GM12878 (cell line): ENCODE data around the gene GABBR2.

ENCODE experiments used
- CEBPB ChIP-seq, 2 experiments: fragments of 150-350 bp in 1 of 2; IDR thresholded peaks; 2 replicates each; pipeline ENCODE4 v1.6.1; 2012 to 2014; ENCODE audit warnings: low read depth in 2 of 2, low read length in 2 of 2, borderline replicate concordance in 1 of 2, inconsistent platforms in 1 of 2
- CREB1 ChIP-seq: IDR thresholded peaks from 2 replicates; pipeline ENCODE4 v1.6.1; 2012; ENCODE audit warnings: low read depth, mild to moderate bottlenecking, inconsistent platforms
- ETV6 ChIP-seq, 2 experiments: fragments of 450-650 bp in 1 of 2; IDR thresholded peaks in 1 of 2; conservative IDR thresholded peaks in 1 of 2; 2 replicates each; pipeline ENCODE4 v1.6.1; 2014; ENCODE audit warnings: antibody characterized with exemption in 1 of 2, borderline replicate concordance in 1 of 2, low read depth in 1 of 2, mild to moderate bottlenecking in 1 of 2, moderate library complexity in 1 of 2
- EZH2 ChIP-seq: IDR thresholded peaks from 2 replicates; pipeline ENCODE4 v1.6.1; 2012; ENCODE audit warnings: low read depth, mild to moderate bottlenecking, control low read depth, inconsistent platforms, low read length, borderline replicate concordance; ENCODE audit not compliant: control insufficient read depth
- JUND ChIP-seq: IDR thresholded peaks from 2 replicates; pipeline ENCODE4 v1.6.1; 2012; ENCODE audit warnings: low read depth, mild to moderate bottlenecking, low read length, improper control_type of control experiment, moderate library complexity
- NBN ChIP-seq: fragments of 450-650 bp; IDR thresholded peaks from 2 replicates; pipeline ENCODE4 v1.6.1; 2016
- RCOR1 ChIP-seq: conservative IDR thresholded peaks from 2 replicates; pipeline ENCODE4 v1.6.1; 2012; ENCODE audit warnings: low read depth, low read length, improper control_type of control experiment
- USF2 ChIP-seq: IDR thresholded peaks from 2 replicates; pipeline ENCODE4 v1.6.1; 2011; ENCODE audit warnings: low read depth, low read length, improper control_type of control experiment, borderline replicate concordance
- YY1 ChIP-seq: IDR thresholded peaks from 2 replicates; pipeline ENCODE4 v1.6.1; 2011; ENCODE audit warnings: low read depth, mild to moderate bottlenecking, low read length
- ZBTB40 ChIP-seq: fragments of 450-650 bp; IDR thresholded peaks from 2 replicates; pipeline ENCODE4 v1.6.1; 2016; ENCODE audit warnings: mild to moderate bottlenecking, moderate library complexity, borderline replicate concordance
- ZNF274 ChIP-seq: IDR thresholded peaks from one replicate; pipeline ENCODE4 v1.8.0; 2011; ENCODE audit not compliant: insufficient read length, insufficient read depth

- TF ChIP-seq RCOR1, result no peak
- no peak for TF ChIP-seq CEBPB (IDR thresholded peaks at IDR 0.05; ENCODE audit: borderline replicate concordance in 1 of 2, low read depth in 2 of 2, low read length in 2 of 2)
- no peak for TF ChIP-seq JUND
- TF ChIP-seq EZH2, result no peak
- no peak for TF ChIP-seq USF2
- TF ChIP-seq NBN, result no peak
- no peak for TF ChIP-seq ETV6 (conservative IDR thresholded peaks at IDR 0.05 in 1 of 2, IDR thresholded peaks at IDR 0.05 in 1 of 2; ENCODE audit: borderline replicate concordance in 1 of 2, low read depth in 1 of 2)
- TF ChIP-seq YY1, result no peak
- TF ChIP-seq ZBTB40, result no peak
- TF ChIP-seq ZNF274, result no peak
- no peak for TF ChIP-seq CREB1
Observed at GRCh38 chr9:98610711-98611110, 98.0 kb downstream of the GABBR2 start.
